ENCODE results near the gene NF1.

- TF ChIP-seq CTCF (IDR thresholded peaks at IDR 0.05; ENCODE audit: insufficient read depth, low read length, poor library complexity, severe bottlenecking) (no peak), EZH2phosphoT487 (conservative IDR thresholded peaks at IDR 0.05; ENCODE audit: low read length) (no peak)
Measured at GRCh38 chr17:31058976-31059375, 35.8 kb upstream of the NF1 start.

Data from SU-DHL-6 (cell line).